Activated T-helper 1 cell treated with anti-CD3 and anti-CD28 coated beads, Interleukin-2, amount 50 U/mL, for 16 hours (primary cell): ENCODE data around the gene MYO10.
"Not testable (repeated sequence)": the region's sequence is repeated elsewhere in the genome, so short reads cannot be mapped to it uniquely, and the experiment has no call there.

Experiments used
- DNase-seq, 2 donors: peaks; one replicate each; pipeline ENCODE4 v3.0.0-alpha.2; 2020; ENCODE audit warnings: low read depth in 1 of 2, low spot score in 1 of 2

Gene MYO10

GRCh38 chr5:16864631-16865131 is 71.4 kb downstream of the MYO10 start:
- DNase-seq, result no peak

GRCh38 chr5:16863469-16863946 is 72.6 kb downstream of the MYO10 start:
- no peak for DNase-seq

GRCh38 chr5:16862777-16863176 is 73.3 kb downstream of the MYO10 start:
- DNase-seq, result no peak

GRCh38 chr5:16859346-16859745 is 76.7 kb downstream of the MYO10 start:
- no peak for DNase-seq

- no peak for DNase-seq
Observed at GRCh38 chr5:16858151-16858550, 77.9 kb downstream of the MYO10 start.

- no peak for DNase-seq
Observed at GRCh38 chr5:16857635-16858034, 78.5 kb downstream of the MYO10 start.

GRCh38 chr5:16856531-16856930 is 79.6 kb downstream of the MYO10 start:
- no peak for DNase-seq

- no peak for DNase-seq
Observed at GRCh38 chr5:16855898-16856297, 80.2 kb downstream of the MYO10 start.

- no peak for DNase-seq
Observed at GRCh38 chr5:16855485-16855884, 80.6 kb downstream of the MYO10 start.

- DNase-seq, result no peak
Observed at GRCh38 chr5:16854351-16854750, 81.7 kb downstream of the MYO10 start.

GRCh38 chr5:16853518-16853917 is 82.6 kb downstream of the MYO10 start:
- no peak for DNase-seq

GRCh38 chr5:16852251-16853005 is 83.7 kb downstream of the MYO10 start:
- no peak for DNase-seq

GRCh38 chr5:16849775-16850174 is 86.3 kb downstream of the MYO10 start:
- no peak for DNase-seq

- no peak for DNase-seq
Observed at GRCh38 chr5:16849181-16849580, 86.9 kb downstream of the MYO10 start.

GRCh38 chr5:16844952-16845351 is 91.1 kb downstream of the MYO10 start:
- no peak for DNase-seq

- DNase-seq, result no peak
Observed at GRCh38 chr5:16842896-16843295, 93.2 kb downstream of the MYO10 start.

- DNase-seq, result no peak
Observed at GRCh38 chr5:16841416-16841815, 94.7 kb downstream of the MYO10 start.

GRCh38 chr5:16837305-16837704 is 98.8 kb downstream of the MYO10 start:
- DNase-seq, result no peak

GRCh38 chr5:16834029-16834428 is 102.1 kb downstream of the MYO10 start:
- DNase-seq, result no peak

GRCh38 chr5:16831326-16831725 is 104.8 kb downstream of the MYO10 start:
- not testable (repeated sequence) for DNase-seq

- DNase-seq, result no peak
Observed at GRCh38 chr5:16827755-16828154, 108.3 kb downstream of the MYO10 start.

GRCh38 chr5:16826379-16827125 is 109.5 kb downstream of the MYO10 start:
- DNase-seq, result no peak
